SK-N-SH (cell line): ENCODE measurements around the gene SPSB1. TPM values are rescaled to one million over a fixed set of nuclear protein-coding genes. Genes with fewer than 3 reads are reported as not detected.
A peak's percentile ranks its signal among the peaks of the same experiment; 100 is the strongest.

Source experiments
- CTCF ChIA-PET: fragments of 300-600, 350-600 bp; formaldehyde crosslinking; extraction: SDS; loops from one replicate; lab custom pipeline; 2021; lab: Yijun Ruan, JAX
- POLR2A ChIA-PET: fragments of 350-600 bp; sonication (Branson Sonifier 250); formaldehyde crosslinking; extraction: SDS; loops from one replicate; lab custom pipeline; 2020; ENCODE audit warnings: antibody characterized with exemption, inconsistent platforms; lab: Yijun Ruan, JAX
- DNase-seq: peaks from one replicate; pipeline ENCODE4 v3.0.0; 2012
- H2AFZ ChIP-seq: fragments of 200-600 bp; sonication (generic); 2 replicates; pipeline ENCODE4 v1.8.1; 2016; ENCODE audit warnings: antibody characterized with exemption, mild to moderate bottlenecking, low read depth
- H3F3A ChIP-seq: fragments of 200-600 bp; sonication (generic); replicated peaks from 2 replicates; pipeline ENCODE3; 2016; ENCODE audit warnings: antibody characterized with exemption, mild to moderate bottlenecking; ENCODE audit not compliant: insufficient read depth
- H3K27ac ChIP-seq, 2 experiments: fragments of 200-500 bp in 1 of 2; fragments of 200-600 bp in 1 of 2; sonication (Bioruptor generic) in 1 of 2; sonication (generic), shearing (Covaris generic) in 1 of 2; 2 replicates each; pipeline versions ENCODE4 v1.5.1 to v1.6.1; 2014 to 2016; ENCODE audit warnings: low read depth in 2 of 2, inconsistent platforms in 1 of 2, low read length in 1 of 2, mild to moderate bottlenecking in 1 of 2, mixed read lengths in 1 of 2
- H3K27me3 ChIP-seq: fragments of 200-600 bp; sonication (generic), shearing (Covaris generic); 2 replicates; pipeline ENCODE4 v1.6.1; 2016; ENCODE audit warnings: mixed run types; ENCODE audit not compliant: insufficient read depth
- H3K36me3 ChIP-seq, 2 experiments: fragments of 200-500 bp in 1 of 2; fragments of 200-600 bp in 1 of 2; sonication (Bioruptor generic) in 1 of 2; sonication (generic) in 1 of 2; replicated peaks in 1 of 2; 2 replicates each; pipeline versions ENCODE3 to v1.5.1; 2014 to 2016; ENCODE audit warnings: low read length in 1 of 2, mild to moderate bottlenecking in 1 of 2; ENCODE audit not compliant: insufficient read depth in 2 of 2, control insufficient read depth in 1 of 2
- H3K4me1 ChIP-seq, 2 experiments: fragments of 200-500 bp in 1 of 2; fragments of 200-600 bp in 1 of 2; sonication (Bioruptor generic) in 1 of 2; sonication (generic), shearing (Covaris generic) in 1 of 2; 2 replicates each; pipeline versions ENCODE4 v1.5.1 to v1.6.1; 2014 to 2016; ENCODE audit warnings: low read depth in 1 of 2, low read length in 1 of 2, mixed run types in 1 of 2; ENCODE audit not compliant: insufficient read depth in 2 of 2, control insufficient read depth in 1 of 2
- H3K4me2 ChIP-seq: fragments of 200-600 bp; sonication (generic), shearing (Covaris generic); 2 replicates; pipeline ENCODE4 v1.6.1; 2017; ENCODE audit warnings: mixed run types
- H3K4me3 ChIP-seq, 2 experiments: fragments of 200-500 bp in 1 of 2; fragments of 200-600 bp in 1 of 2; sonication (Bioruptor generic) in 1 of 2; sonication (generic), shearing (Covaris generic) in 1 of 2; 2 replicates each; pipeline versions ENCODE4 v1.5.1 to v1.8.1; 2014 to 2016; ENCODE audit warnings: low read depth in 2 of 2, inconsistent platforms in 1 of 2, low read length in 1 of 2, mild to moderate bottlenecking in 1 of 2, mixed read lengths in 1 of 2, moderate library complexity in 1 of 2
- H3K79me2 ChIP-seq: fragments of 200-600 bp; sonication (generic); 2 replicates; pipeline ENCODE4 v1.8.1; 2017; ENCODE audit warnings: mild to moderate bottlenecking; ENCODE audit not compliant: insufficient read depth
- H3K9ac ChIP-seq: fragments of 200-600 bp; sonication (generic); 2 replicates; pipeline ENCODE4 v1.6.1; 2017; ENCODE audit warnings: mixed run types
- H3K9me2 ChIP-seq: fragments of 200-600 bp; sonication (generic); 2 replicates; pipeline ENCODE4 v1.6.1; 2017; ENCODE audit warnings: mixed run types
- H3K9me3 ChIP-seq: fragments of 200-600 bp; sonication (generic); 2 replicates; pipeline ENCODE4 v1.6.1; 2017; ENCODE audit warnings: mixed run types, mild to moderate bottlenecking, moderate library complexity
- H4K20me1 ChIP-seq: fragments of 200-600 bp; sonication (generic); 2 replicates; pipeline ENCODE4 v1.6.1; 2017; ENCODE audit warnings: mild to moderate bottlenecking, mixed run types; ENCODE audit not compliant: insufficient read depth
- CHD2 ChIP-seq: fragments of 150-350 bp; IDR thresholded peaks from 2 replicates; pipeline ENCODE4 v1.6.1; 2018; ENCODE audit warnings: low read length; ENCODE audit not compliant: partially characterized antibody
- ELF1 ChIP-seq: IDR thresholded peaks from 2 replicates; pipeline ENCODE4 v1.4.0; 2012
- EP300 ChIP-seq, 2 experiments: IDR thresholded peaks; 2 replicates each; pipeline versions ENCODE4 v1.4.0 to v1.6.1; 2012; ENCODE audit warnings: borderline replicate concordance in 1 of 2, low read depth in 1 of 2, low read length in 1 of 2
- EZH2phosphoT487 ChIP-seq: fragments of 200-600 bp; sonication (generic); IDR thresholded peaks from 2 replicates; pipeline ENCODE4 v1.6.1; 2017; ENCODE audit warnings: low read depth, mixed run types, mild to moderate bottlenecking, antibody characterized with exemption, moderate library complexity, borderline replicate concordance
- FOSL2 ChIP-seq: IDR thresholded peaks from 2 replicates; pipeline ENCODE4 v1.4.0; 2012; ENCODE audit warnings: low read depth, mild to moderate bottlenecking, moderate library complexity, borderline replicate concordance
- NFIC ChIP-seq: IDR thresholded peaks from 2 replicates; pipeline ENCODE4 v1.4.0; 2012; ENCODE audit warnings: borderline replicate concordance
- NRF1 ChIP-seq: IDR thresholded peaks from 2 replicates; pipeline ENCODE4 v1.6.1; 2012; ENCODE audit warnings: low read depth, mild to moderate bottlenecking, low read length
- REST ChIP-seq: IDR thresholded peaks from 2 replicates; pipeline ENCODE4 v1.6.1; 2012; ENCODE audit warnings: mild to moderate bottlenecking, low read depth, low read length, moderate library complexity
- SIN3A ChIP-seq: IDR thresholded peaks from 2 replicates; pipeline ENCODE4 v1.6.1; 2012; ENCODE audit warnings: low read depth, mild to moderate bottlenecking, low read length, moderate library complexity, borderline replicate concordance
- WGBS: methylation state at CpG from one replicate; pipeline ENCODE4 v1.1.6; 2017; ENCODE audit warnings: low lambda C conversion rate; 5-methylcytosine and 5-hydroxymethylcytosine counted together
- polyA plus RNA-seq, 3 experiments: library from polyadenylated mRNA; depleted of rRNA; stranded (reverse); fragments of >200 nt; gene quantifications; 2 replicates each; pipeline ENCODE4 v1.2.3, GENCODE V29; 2012
- TF ChIP-seq, protein P1 (sequence below): fragments of 200-600 bp; sonication (generic); IDR thresholded peaks from 2 replicates; pipeline ENCODE4 v1.6.1; 2017; ENCODE audit warnings: antibody characterized with exemption, mild to moderate bottlenecking, moderate library complexity

SPSB1 gene
- polyA plus RNA-seq, 1 of the 3 experiments (the other 2 are of a cell fraction) = 9.2 TPM

- peak; percentile 73; the same call in 1 of the 2 replicates for TF ChIP-seq FOSL2
Measured at GRCh38 chr1:9280015-9280860, 12.5 kb upstream of the SPSB1 start (continued).

- Histone ChIP-seq H2AFZ (no peak overlapping the region), H3K27me3 (no peaks in the 10 kb centered on the region), H3K4me1 (peaks cover 0 to 18% of the 10 kb centered on the region in 2 experiments; a peak in 3 of 4 replicates), H3F3A (peaks cover 1% of the 10 kb centered on the region), H3K79me2 (no peaks in the 10 kb centered on the region), H3K9me3 (no peaks in the 10 kb centered on the region), H4K20me1 (no peaks in the 10 kb centered on the region), H3K4me2 (peak overlapping the region; percentile 59; the same call in 1 of the 2 replicates), H3K4me3 (no peak overlapping the region), H3K9me2 (no peaks in the 10 kb centered on the region), H3K36me3 (no peaks in the 10 kb centered on the region), H3K9ac (no peak overlapping the region), H3K27ac (no peak overlapping the region)
- no peak for DNase-seq
- WGBS = 87% methylated on average over 15 of the region's 19 CpGs
- ChIA-PET CTCF (interaction anchor here (1.1 to 3.7 kb wide), 8 partner anchors 9 to 214 kb away, joined by 3 to 20 read pairs (median 6); no protein-coding TSS in a partner anchor), POLR2A (interaction anchor here (1.3 kb wide), 1 partner anchor 8 kb away, joined by 4 read pairs; no protein-coding TSS in a partner anchor)
- TF ChIP-seq REST = no peak
- TF ChIP-seq EP300 (IDR thresholded peaks at IDR 0.05; ENCODE audit: borderline replicate concordance in 1 of 2, low read depth in 1 of 2, low read length in 1 of 2) = no peak
- no peak for TF ChIP-seq NFIC
- TF ChIP-seq, protein P1, sequence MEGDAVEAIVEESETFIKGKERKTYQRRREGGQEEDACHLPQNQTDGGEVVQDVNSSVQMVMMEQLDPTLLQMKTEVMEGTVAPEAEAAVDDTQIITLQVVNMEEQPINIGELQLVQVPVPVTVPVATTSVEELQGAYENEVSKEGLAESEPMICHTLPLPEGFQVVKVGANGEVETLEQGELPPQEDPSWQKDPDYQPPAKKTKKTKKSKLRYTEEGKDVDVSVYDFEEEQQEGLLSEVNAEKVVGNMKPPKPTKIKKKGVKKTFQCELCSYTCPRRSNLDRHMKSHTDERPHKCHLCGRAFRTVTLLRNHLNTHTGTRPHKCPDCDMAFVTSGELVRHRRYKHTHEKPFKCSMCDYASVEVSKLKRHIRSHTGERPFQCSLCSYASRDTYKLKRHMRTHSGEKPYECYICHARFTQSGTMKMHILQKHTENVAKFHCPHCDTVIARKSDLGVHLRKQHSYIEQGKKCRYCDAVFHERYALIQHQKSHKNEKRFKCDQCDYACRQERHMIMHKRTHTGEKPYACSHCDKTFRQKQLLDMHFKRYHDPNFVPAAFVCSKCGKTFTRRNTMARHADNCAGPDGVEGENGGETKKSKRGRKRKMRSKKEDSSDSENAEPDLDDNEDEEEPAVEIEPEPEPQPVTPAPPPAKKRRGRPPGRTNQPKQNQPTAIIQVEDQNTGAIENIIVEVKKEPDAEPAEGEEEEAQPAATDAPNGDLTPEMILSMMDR = no peak
- TF ChIP-seq NRF1 = no peak
- no peak for TF ChIP-seq EZH2phosphoT487
- no peak for TF ChIP-seq ELF1
- no peak for TF ChIP-seq SIN3A
- TF ChIP-seq CHD2 = no peak
Measured at GRCh38 chr1:9281071-9281827, 11.4 kb upstream of the SPSB1 start.
